AG04450 (cell line): ENCODE results near the gene SH3BP5L. TPM values are rescaled to one million over a fixed set of nuclear protein-coding genes. Genes with fewer than 3 reads are reported as not detected.

Source experiments
- CTCF ChIA-PET: fragments of 300-600, 350-600 bp; formaldehyde crosslinking; extraction: SDS; loops from one replicate; lab custom pipeline; 2022; ENCODE audit warnings: antibody characterized with exemption, inconsistent platforms; lab: Charles Lee
- POLR2A ChIA-PET: fragments of 350-600 bp; formaldehyde crosslinking; extraction: SDS; loops from one replicate; lab custom pipeline; 2021; ENCODE audit warnings: antibody characterized with exemption, inconsistent platforms; lab: Yijun Ruan, JAX
- DNase-seq: peaks from one replicate; pipeline ENCODE4 v3.0.0-alpha.2; 2011; ENCODE audit warnings: low read depth, low spot score
- H3K27ac ChIP-seq: one replicate; pipeline ENCODE4 v1.5.1; 2012; ENCODE audit warnings: low read depth, low read length, control low read depth
- H3K27me3 ChIP-seq: one replicate; pipeline ENCODE4 v1.6.0; 2012; ENCODE audit warnings: low read length; ENCODE audit not compliant: control insufficient read depth, insufficient read depth
- H3K4me3 ChIP-seq: 2 replicates; pipeline ENCODE4 v1.5.1; 2011; ENCODE audit warnings: mild to moderate bottlenecking, low read depth, low read length, control low read depth
- H3K9me3 ChIP-seq: 2 replicates; pipeline ENCODE4 v1.5.1; 2012; ENCODE audit warnings: low read length; ENCODE audit not compliant: control insufficient read depth, insufficient read depth
- polyA plus RNA-seq: library from polyadenylated mRNA; depleted of rRNA; stranded (reverse); fragments of >200 nt; gene quantifications from 2 replicates; pipeline ENCODE4 v1.2.3, GENCODE V29; 2011
- TF ChIP-seq, protein P1 (sequence below): IDR thresholded peaks from 2 replicates; pipeline ENCODE4 v1.5.1; 2011; ENCODE audit warnings: low read depth, low read length, control low read depth, inconsistent platforms

SH3BP5L gene
- polyA plus RNA-seq, 1 experiment, result 15.3 TPM

DNA sequence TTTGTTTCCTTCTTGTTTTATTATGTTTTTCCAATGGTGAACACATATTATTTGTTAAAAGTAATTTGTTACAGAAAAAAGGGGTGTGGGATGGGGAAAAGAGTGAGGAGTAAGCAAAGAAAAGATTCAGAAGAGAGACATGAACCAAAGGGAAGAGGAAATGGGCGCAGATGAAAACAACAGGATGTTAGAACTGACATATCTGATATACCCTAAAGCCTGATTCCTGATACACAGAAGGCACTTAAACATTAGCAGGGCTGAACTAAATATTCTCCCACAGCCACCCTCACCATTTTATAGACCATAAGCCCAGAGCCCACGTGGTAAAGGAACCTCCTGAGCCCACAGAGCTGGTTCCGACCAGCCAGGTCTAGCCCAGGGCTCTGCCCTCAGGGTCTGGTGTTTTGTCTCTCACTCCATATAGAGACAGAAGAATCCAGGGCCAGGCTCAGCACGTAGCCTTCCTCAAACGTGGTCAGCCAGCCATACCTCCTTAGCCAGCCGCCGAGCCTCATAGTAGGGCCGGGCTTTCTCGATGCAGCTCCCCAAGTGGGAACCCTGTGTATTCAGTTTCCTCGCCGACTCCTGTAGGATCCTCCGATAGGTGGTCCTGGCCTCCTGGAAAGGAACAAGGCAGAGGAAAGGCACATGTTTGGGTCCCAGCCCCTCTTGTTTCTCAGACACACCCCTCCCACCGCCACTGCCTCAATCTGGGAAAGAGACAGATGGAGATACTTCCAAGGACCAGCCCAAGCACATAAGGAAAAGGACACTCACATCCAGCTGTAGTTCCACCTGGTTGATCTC is 9.5 kb downstream of the SH3BP5L start:
- Histone ChIP-seq H3K9me3 (peaks cover 2% of the 10 kb centered on the region; the same call in 1 of the 2 replicates), H3K4me3 (no peak overlapping the region), H3K27ac (no peak overlapping the region), H3K27me3 (no peaks in the 10 kb centered on the region)
- no peak for DNase-seq
- ChIA-PET POLR2A (no interaction called here), CTCF (no interaction called here)
- TF ChIP-seq, protein P1, sequence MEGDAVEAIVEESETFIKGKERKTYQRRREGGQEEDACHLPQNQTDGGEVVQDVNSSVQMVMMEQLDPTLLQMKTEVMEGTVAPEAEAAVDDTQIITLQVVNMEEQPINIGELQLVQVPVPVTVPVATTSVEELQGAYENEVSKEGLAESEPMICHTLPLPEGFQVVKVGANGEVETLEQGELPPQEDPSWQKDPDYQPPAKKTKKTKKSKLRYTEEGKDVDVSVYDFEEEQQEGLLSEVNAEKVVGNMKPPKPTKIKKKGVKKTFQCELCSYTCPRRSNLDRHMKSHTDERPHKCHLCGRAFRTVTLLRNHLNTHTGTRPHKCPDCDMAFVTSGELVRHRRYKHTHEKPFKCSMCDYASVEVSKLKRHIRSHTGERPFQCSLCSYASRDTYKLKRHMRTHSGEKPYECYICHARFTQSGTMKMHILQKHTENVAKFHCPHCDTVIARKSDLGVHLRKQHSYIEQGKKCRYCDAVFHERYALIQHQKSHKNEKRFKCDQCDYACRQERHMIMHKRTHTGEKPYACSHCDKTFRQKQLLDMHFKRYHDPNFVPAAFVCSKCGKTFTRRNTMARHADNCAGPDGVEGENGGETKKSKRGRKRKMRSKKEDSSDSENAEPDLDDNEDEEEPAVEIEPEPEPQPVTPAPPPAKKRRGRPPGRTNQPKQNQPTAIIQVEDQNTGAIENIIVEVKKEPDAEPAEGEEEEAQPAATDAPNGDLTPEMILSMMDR, result no peak

DNA sequence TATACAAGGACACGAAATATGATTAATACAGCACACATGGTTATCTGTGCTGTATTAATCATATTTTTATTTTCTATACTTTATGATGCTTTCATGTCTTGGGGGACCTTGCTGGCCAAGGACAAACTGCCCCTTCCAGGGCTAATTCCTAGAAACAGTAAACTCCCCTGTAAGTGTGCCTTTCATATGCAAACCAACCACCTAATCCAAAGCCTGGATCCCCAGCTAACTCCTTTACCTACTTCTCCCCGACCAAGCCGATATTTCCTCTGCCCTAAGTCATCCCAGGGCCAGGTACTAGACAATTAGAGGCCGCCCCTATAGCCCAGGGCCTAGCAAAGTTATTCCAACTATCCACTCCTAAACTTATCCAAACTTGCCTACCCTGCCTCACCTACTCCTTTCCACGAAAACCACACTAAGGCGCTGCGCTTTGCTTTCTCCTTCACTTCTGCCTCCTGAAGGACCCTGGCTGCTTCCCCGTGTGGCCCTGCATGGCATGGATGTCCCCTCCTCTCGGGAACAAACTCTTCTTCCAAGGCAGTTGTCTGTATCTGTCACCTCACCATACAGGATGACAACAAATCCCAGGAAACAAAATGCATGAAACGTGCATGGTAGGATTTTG is 10.2 kb downstream of the SH3BP5L start:
- DNase-seq, result no peak
- ChIA-PET POLR2A (no interaction called here), CTCF (interaction anchor here (0.6 to 0.7 kb wide), 2 partner anchors 9 to 91 kb away, joined by 3 read pairs; no protein-coding TSS in a partner anchor)
- no peaks in the 10 kb centered on the region for H3K27me3 ChIP-seq
- peaks cover 2% of the 10 kb centered on the region; the same call in 1 of the 2 replicates for H3K9me3 ChIP-seq
- no peak overlapping the region for H3K4me3 ChIP-seq
- TF ChIP-seq, protein P1, result no peak
- no peak overlapping the region for H3K27ac ChIP-seq

DNA sequence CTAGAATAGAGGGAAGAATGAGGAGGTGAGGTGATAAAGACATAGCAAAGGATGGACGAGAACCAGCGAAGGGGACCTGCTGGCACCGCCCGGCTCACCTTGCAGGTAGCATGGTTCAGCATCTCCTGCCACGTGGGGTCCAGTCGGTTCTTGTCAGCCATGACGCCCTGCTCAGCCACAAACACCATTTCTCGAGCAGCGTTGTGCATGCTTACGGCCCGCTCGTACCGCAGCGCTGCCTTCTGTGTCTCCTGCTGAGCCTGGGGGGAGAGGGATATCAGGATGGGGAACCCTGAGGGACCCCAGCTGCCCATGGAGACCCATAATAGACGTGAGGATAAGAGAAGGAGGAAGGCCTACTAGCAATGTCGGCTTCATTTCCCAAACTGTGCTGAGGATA is 11.4 kb downstream of the SH3BP5L start:
- ChIA-PET CTCF (no interaction called here), POLR2A (no interaction called here)
- TF ChIP-seq, protein P1, result no peak
- H3K4me3 ChIP-seq, result no peak overlapping the region
- H3K27me3 ChIP-seq, result no peaks in the 10 kb centered on the region
- H3K9me3 ChIP-seq, result peaks cover 2% of the 10 kb centered on the region; the same call in 1 of the 2 replicates
- H3K27ac ChIP-seq, result no peak overlapping the region
- DNase-seq, result no peak

DNA sequence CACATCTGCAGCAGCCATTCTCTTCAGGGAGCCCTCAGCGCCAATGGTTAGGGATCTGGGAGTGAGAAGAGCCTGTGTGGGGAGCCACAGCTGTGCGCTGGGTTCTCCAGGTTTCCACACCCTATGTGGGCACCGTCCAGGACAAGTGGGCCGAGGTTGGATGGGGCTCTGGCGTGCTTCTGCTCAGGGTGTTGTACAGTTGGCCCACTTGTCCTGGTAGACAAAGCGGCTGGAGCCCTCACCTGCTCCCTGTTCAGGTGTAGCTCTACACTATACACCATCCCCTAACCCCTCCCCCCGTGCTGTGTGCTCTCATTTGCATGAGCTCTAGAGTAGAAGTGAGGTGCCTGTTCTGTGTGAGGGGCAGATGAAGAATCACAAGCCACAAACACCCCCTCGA is 12.2 kb downstream of the SH3BP5L start:
- POLR2A ChIA-PET, result no interaction called here
- H3K4me3 ChIP-seq, result no peak overlapping the region
- H3K27ac ChIP-seq, result no peak overlapping the region
- CTCF ChIA-PET, result no interaction called here
- H3K9me3 ChIP-seq, result peaks cover 2% of the 10 kb centered on the region; the same call in 1 of the 2 replicates
- TF ChIP-seq, protein P1, result no peak
- H3K27me3 ChIP-seq, result no peaks in the 10 kb centered on the region
- DNase-seq, result no peak
